ENCODE measurements around the gene DPF1. TPM values are rescaled to one million over a fixed set of nuclear protein-coding genes. Genes with fewer than 3 reads are reported as not detected.
A peak's percentile ranks its signal among the peaks of the same experiment; 100 is the strongest.
"Not testable (repeated sequence)": the region's sequence is repeated elsewhere in the genome, so short reads cannot be mapped to it uniquely, and the experiment has no call there.

DPF1 gene
- total RNA-seq, 1 donor from 2014 or later, result 31.7 TPM

DNA sequence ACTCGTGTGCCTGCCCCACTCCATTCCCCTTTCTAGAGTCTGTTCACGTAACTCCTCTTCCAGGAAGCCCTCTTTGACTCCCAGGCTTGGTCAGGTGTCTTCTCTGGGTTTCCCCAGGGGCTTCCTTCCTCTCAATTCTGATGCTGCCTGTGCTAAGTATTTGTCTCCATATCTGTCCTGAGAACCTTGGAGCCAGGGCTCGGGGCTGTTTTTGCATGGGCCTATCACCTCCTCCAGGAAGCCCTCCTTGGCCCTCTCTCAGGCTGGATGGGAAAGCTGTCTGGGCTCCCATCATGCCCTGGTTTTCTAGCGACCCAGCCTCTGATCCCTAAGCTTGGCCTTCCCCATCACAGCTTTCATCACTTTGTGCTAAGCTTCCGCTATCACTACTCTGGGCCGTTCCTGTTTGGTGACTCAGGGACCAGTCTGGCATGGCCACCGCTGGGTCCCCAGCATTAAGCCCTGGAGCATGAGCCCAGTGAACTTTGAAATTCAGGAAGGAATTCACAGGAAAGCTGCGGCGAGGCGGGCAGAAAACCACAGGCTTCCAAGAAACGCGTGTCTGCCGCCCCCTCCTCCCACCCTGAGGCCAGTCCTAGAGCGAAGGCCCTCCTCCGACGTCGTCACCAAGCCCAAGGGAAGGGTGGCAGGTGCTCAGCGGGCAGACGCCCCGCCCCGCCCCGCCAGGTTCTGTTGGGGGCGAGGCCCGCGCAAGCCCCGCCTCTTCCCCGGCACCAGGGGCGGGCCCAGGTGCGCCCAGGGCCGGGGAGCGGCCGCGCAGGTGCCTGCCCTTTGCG lies 39.9 kb upstream of the DPF1 start:
- Mint-ChIP-seq H3K36me3 (ENCODE audit: low read depth) (no peaks in the 10 kb centered on the region), H3K27ac (ENCODE audit: unreplicated experiment) (no peak overlapping the region), H3K27me3 (ENCODE audit: low read depth) (peaks cover 32% of the 10 kb centered on the region), H3K9me3 (no peaks in the 10 kb centered on the region), H3K4me3 (peak overlapping the region; percentile 69), H3K4me1 (peaks cover 37% of the 10 kb centered on the region)
- DNase-seq (ENCODE audit: low read depth, low spot score), result no peak
- TF ChIP-seq, protein P1, sequence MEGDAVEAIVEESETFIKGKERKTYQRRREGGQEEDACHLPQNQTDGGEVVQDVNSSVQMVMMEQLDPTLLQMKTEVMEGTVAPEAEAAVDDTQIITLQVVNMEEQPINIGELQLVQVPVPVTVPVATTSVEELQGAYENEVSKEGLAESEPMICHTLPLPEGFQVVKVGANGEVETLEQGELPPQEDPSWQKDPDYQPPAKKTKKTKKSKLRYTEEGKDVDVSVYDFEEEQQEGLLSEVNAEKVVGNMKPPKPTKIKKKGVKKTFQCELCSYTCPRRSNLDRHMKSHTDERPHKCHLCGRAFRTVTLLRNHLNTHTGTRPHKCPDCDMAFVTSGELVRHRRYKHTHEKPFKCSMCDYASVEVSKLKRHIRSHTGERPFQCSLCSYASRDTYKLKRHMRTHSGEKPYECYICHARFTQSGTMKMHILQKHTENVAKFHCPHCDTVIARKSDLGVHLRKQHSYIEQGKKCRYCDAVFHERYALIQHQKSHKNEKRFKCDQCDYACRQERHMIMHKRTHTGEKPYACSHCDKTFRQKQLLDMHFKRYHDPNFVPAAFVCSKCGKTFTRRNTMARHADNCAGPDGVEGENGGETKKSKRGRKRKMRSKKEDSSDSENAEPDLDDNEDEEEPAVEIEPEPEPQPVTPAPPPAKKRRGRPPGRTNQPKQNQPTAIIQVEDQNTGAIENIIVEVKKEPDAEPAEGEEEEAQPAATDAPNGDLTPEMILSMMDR (conservative IDR thresholded peaks at IDR 0.05), result no peak

GRCh38 chr19:38262585-38263268 lies 38.7 kb upstream of the DPF1 start:
- TF ChIP-seq, protein P1 (conservative IDR thresholded peaks at IDR 0.05), result no peak
- peaks cover 31% of the 10 kb centered on the region for H3K4me1 Mint-ChIP-seq
- no peaks in the 10 kb centered on the region for H3K36me3 Mint-ChIP-seq (ENCODE audit: low read depth)
- H3K27ac Mint-ChIP-seq (ENCODE audit: unreplicated experiment), result no peak overlapping the region
- no peaks in the 10 kb centered on the region for H3K9me3 Mint-ChIP-seq
- DNase-seq (ENCODE audit: low read depth, low spot score), result no peak
- H3K4me3 Mint-ChIP-seq, result peak overlapping the region; percentile 73
- peaks cover 36% of the 10 kb centered on the region for H3K27me3 Mint-ChIP-seq (ENCODE audit: low read depth)

DNA sequence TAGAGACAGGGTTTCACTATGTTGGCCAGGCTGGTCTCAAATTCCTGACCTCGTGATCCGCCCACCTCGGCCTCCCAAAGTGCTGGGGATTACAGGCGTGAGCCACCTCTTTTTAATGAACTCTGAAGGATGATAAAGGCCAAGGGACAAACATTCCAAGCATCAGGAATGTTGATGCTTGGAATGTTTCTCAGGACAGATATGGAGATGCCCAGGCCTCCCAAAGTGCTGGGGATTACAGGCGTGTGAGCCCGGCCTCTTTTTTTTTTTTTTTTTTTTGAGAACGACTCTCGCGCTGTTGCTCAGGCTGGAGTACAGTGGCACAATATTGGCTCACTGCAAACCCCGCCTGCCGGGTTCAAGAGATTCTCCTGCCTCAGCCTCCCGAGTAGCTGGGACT lies 37.9 kb upstream of the DPF1 start:
- Mint-ChIP-seq H3K27me3 (ENCODE audit: low read depth) (peaks cover 38% of the 10 kb centered on the region), H3K4me1 (peaks cover 24% of the 10 kb centered on the region)
- not testable (repeated sequence) for H3K4me3 Mint-ChIP-seq; DNase-seq (ENCODE audit: low read depth, low spot score); H3K36me3 Mint-ChIP-seq (ENCODE audit: low read depth); H3K27ac Mint-ChIP-seq (ENCODE audit: unreplicated experiment); H3K9me3 Mint-ChIP-seq

DNA sequence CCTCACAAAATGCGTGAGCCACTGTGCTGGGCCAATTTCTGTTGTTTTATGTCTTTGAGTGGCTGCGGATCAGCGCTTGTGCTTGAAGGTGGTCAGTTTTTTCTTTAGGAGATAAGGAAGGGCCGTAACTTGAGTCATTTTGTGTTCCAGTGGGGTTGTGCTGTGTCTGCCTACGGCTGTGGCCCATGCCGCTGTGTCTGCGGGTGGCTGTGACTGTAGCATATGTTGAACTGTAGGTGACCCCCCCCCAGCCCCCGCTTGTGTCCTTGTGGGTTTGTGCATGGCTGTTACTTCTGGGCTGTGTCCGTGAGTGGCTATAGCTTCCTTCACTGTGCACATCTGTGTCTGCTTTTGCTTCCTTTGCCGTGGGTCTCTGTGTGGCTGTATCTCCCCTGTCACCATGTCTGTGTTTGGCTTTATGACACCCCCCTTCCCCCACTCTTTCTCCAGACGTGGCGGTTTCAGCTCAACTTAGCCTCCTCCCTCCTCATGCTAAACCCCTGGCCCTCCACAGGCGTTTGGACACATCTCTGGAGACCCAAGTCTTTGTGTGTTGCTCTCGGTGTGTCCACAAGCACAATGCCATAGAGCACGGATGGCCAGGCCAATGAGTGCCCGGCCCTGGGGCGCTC lies 31.5 kb upstream of the DPF1 start:
- Mint-ChIP-seq H3K36me3 (ENCODE audit: low read depth) (no peaks in the 10 kb centered on the region), H3K9me3 (no peaks in the 10 kb centered on the region), H3K27ac (ENCODE audit: unreplicated experiment) (no peak overlapping the region), H3K4me3 (peak overlapping the region; percentile 38), H3K4me1 (peaks cover 33% of the 10 kb centered on the region), H3K27me3 (ENCODE audit: low read depth) (peaks cover 44% of the 10 kb centered on the region)
- DNase-seq (ENCODE audit: low read depth, low spot score), result no peak
- TF ChIP-seq, protein P1 (conservative IDR thresholded peaks at IDR 0.05), result no peak

GRCh38 chr19:38253788-38254187 lies 29.8 kb upstream of the DPF1 start:
- no peaks in the 10 kb centered on the region for H3K9me3 Mint-ChIP-seq
- H3K4me3 Mint-ChIP-seq, result peak overlapping the region; percentile 27
- peaks cover 38% of the 10 kb centered on the region for H3K4me1 Mint-ChIP-seq
- no peak overlapping the region for H3K27ac Mint-ChIP-seq (ENCODE audit: unreplicated experiment)
- H3K36me3 Mint-ChIP-seq (ENCODE audit: low read depth), result no peaks in the 10 kb centered on the region
- TF ChIP-seq, protein P1 (conservative IDR thresholded peaks at IDR 0.05), result no peak
- H3K27me3 Mint-ChIP-seq (ENCODE audit: low read depth), result peaks cover 40% of the 10 kb centered on the region
- DNase-seq (ENCODE audit: low read depth, low spot score), result no peak
